H1 (cell line): Measurements from ENCODE around the gene RNGTT. TPM values are rescaled to one million over a fixed set of nuclear protein-coding genes. Genes with fewer than 3 reads are reported as not detected.
A peak's percentile ranks its signal among the peaks of the same experiment; 100 is the strongest.

Experiments
- CTCF ChIA-PET: fragments of 300-600 bp; sonication (Branson Sonifier 250); formaldehyde crosslinking; loops from one replicate; lab custom pipeline; 2021; ENCODE audit not compliant: partially characterized antibody; lab: Charles Lee
- POLR2A ChIA-PET: fragments of 300-600 bp; sonication (Branson Sonifier 250); formaldehyde crosslinking; loops from one replicate; lab custom pipeline; 2021; ENCODE audit warnings: inconsistent platforms; ENCODE audit not compliant: partially characterized antibody; lab: Charles Lee
- DNase-seq, 2 experiments: peaks; one replicate each; pipeline versions ENCODE4 v3.0.0 to v3.0.0-alpha.2; 2010 to 2022; ENCODE audit warnings: low spot score in 2 of 2, low read depth in 1 of 2, mixed read lengths in 1 of 2
- FAIRE-seq: peaks from 2 replicates; lab custom pipeline; 2011; peaks lifted over from hg19 to GRCh38; lab: Jason Lieb, UNC
- H2AFZ ChIP-seq: 2 replicates; pipeline ENCODE4 v1.8.1; 2012; ENCODE audit warnings: low read length, inconsistent platforms
- H2AK5ac ChIP-seq: 2 replicates; pipeline ENCODE4 v1.6.1; 2013; ENCODE audit warnings: low read depth, low read length
- H2BK120ac ChIP-seq: replicated peaks from 2 replicates; pipeline ENCODE3; 2013; ENCODE audit warnings: low read depth, low read length, inconsistent platforms
- H2BK12ac ChIP-seq: 2 replicates; pipeline ENCODE4 v1.6.1; 2013; ENCODE audit warnings: low read depth, low read length
- H2BK15ac ChIP-seq: 2 replicates; pipeline ENCODE4 v1.6.1; 2013; ENCODE audit warnings: low read length
- H2BK20ac ChIP-seq: 2 replicates; pipeline ENCODE4 v1.6.1; 2013; ENCODE audit warnings: low read length
- H2BK5ac ChIP-seq: 2 replicates; pipeline ENCODE4 v1.6.1; 2013; ENCODE audit warnings: low read depth, low read length
- H3K14ac ChIP-seq: 2 replicates; pipeline ENCODE4 v1.6.1; 2013; ENCODE audit warnings: inconsistent platforms; ENCODE audit not compliant: insufficient read length
- H3K18ac ChIP-seq: 2 replicates; pipeline ENCODE4 v1.6.1; 2013; ENCODE audit warnings: low read length; ENCODE audit errors: extremely low read depth
- H3K23ac ChIP-seq: 2 replicates; pipeline ENCODE4 v1.6.1; 2013; ENCODE audit warnings: inconsistent platforms; ENCODE audit not compliant: insufficient read length
- H3K23me2 ChIP-seq: 2 replicates; pipeline ENCODE4 v1.6.1; 2013; ENCODE audit warnings: low read depth, low read length
- H3K27ac ChIP-seq: 2 replicates; pipeline ENCODE4 v1.6.1; 2011; ENCODE audit warnings: low read depth, low read length, inconsistent platforms
- H3K27me3 ChIP-seq, 4 experiments: replicated peaks in 1 of 4; 1 replicate in 1 of 4; 2 replicates in 3 of 4; pipeline versions ENCODE4 v1.6.1 to v1.8.1; 2011 to 2013; ENCODE audit warnings: low read length in 3 of 4, mild to moderate bottlenecking in 3 of 4, inconsistent platforms in 2 of 4, mixed read lengths in 2 of 4, moderate library complexity in 1 of 4; ENCODE audit not compliant: control insufficient read depth in 3 of 4, insufficient read depth in 3 of 4; ENCODE audit errors: extremely low read depth in 1 of 4
- H3K36me3 ChIP-seq, 4 experiments: 2 replicates each; pipeline versions ENCODE4 v1.6.1 to v1.8.1; 2011 to 2013; ENCODE audit warnings: mild to moderate bottlenecking in 4 of 4, low read length in 3 of 4, moderate library complexity in 2 of 4, control low read depth in 1 of 4, inconsistent platforms in 1 of 4; ENCODE audit not compliant: insufficient read depth in 4 of 4, control insufficient read depth in 2 of 4
- H3K4ac ChIP-seq: replicated peaks from 2 replicates; pipeline ENCODE3; 2013; ENCODE audit warnings: low read length, low read depth, mixed read lengths, inconsistent platforms; ENCODE audit not compliant: insufficient read length
- H3K4me1 ChIP-seq, 4 experiments: replicated peaks in 1 of 4; 1 replicate in 1 of 4; 2 replicates in 3 of 4; pipeline versions ENCODE4 v1.6.1 to v1.8.1; 2011 to 2013; ENCODE audit warnings: low read length in 3 of 4, inconsistent platforms in 2 of 4, mixed read lengths in 1 of 4; ENCODE audit not compliant: insufficient read depth in 4 of 4, control insufficient read depth in 3 of 4
- H3K4me2 ChIP-seq, 2 experiments: 2 replicates each; pipeline versions ENCODE4 v1.6.1 to v1.8.1; 2011 to 2013; ENCODE audit warnings: low read depth in 2 of 2, low read length in 2 of 2, control low read depth in 1 of 2, inconsistent platforms in 1 of 2, mild to moderate bottlenecking in 1 of 2; ENCODE audit not compliant: insufficient read depth in 1 of 2
- H3K4me3 ChIP-seq, 4 experiments: fragments of 200-600, 300-600 bp in 1 of 4; sonication (generic), shearing (Covaris generic), sonication (Bioruptor Twin) in 1 of 4; 2 replicates each; pipeline versions ENCODE4 v1.5.1 to v1.8.1; 2011 to 2016; ENCODE audit warnings: low read length in 4 of 4, low read depth in 3 of 4, control low read depth in 2 of 4, inconsistent platforms in 2 of 4, mild to moderate bottlenecking in 2 of 4, mixed read lengths in 1 of 4, moderate library complexity in 1 of 4; ENCODE audit not compliant: insufficient read depth in 2 of 4; ENCODE audit errors: extremely low read depth in 1 of 4
- H3K56ac ChIP-seq: replicated peaks from 2 replicates; pipeline ENCODE3; 2013; ENCODE audit warnings: low read depth, mild to moderate bottlenecking, mixed read lengths, low read length, inconsistent platforms; ENCODE audit not compliant: insufficient read length
- H3K79me1 ChIP-seq: 2 replicates; pipeline ENCODE4 v1.6.1; 2013; ENCODE audit warnings: low read depth, low read length, control low read depth
- H3K79me2 ChIP-seq, 2 experiments: 2 replicates each; pipeline versions ENCODE4 v1.6.1 to v1.8.1; 2012 to 2013; ENCODE audit warnings: low read length in 2 of 2, mild to moderate bottlenecking in 2 of 2, inconsistent platforms in 1 of 2; ENCODE audit not compliant: insufficient read depth in 2 of 2, control insufficient read depth in 1 of 2
- H3K9ac ChIP-seq, 4 experiments: replicated peaks in 1 of 4; 1 replicate in 1 of 4; 2 replicates in 3 of 4; pipeline versions ENCODE4 v1.6.1 to v1.8.1; 2011 to 2013; ENCODE audit warnings: low read depth in 3 of 4, low read length in 3 of 4, control low read depth in 2 of 4, mild to moderate bottlenecking in 2 of 4, moderate library complexity in 2 of 4, inconsistent platforms in 1 of 4; ENCODE audit errors: extremely low read depth in 1 of 4
- H3K9me3 ChIP-seq, 2 experiments: 2 replicates each; pipeline versions ENCODE4 v1.6.1 to v1.8.1; 2012 to 2013; ENCODE audit warnings: mild to moderate bottlenecking in 2 of 2, moderate library complexity in 2 of 2, control low read depth in 1 of 2, inconsistent platforms in 1 of 2, low read depth in 1 of 2, low read length in 1 of 2, mixed read lengths in 1 of 2; ENCODE audit not compliant: insufficient read depth in 2 of 2
- H4K20me1 ChIP-seq, 2 experiments: replicated peaks in 1 of 2; 2 replicates each; pipeline versions ENCODE3 to v1.8.1; 2011 to 2013; ENCODE audit warnings: inconsistent platforms in 2 of 2, low read length in 2 of 2, mild to moderate bottlenecking in 1 of 2; ENCODE audit not compliant: insufficient read depth in 2 of 2, control insufficient read depth in 1 of 2
- H4K5ac ChIP-seq: 2 replicates; pipeline ENCODE4 v1.6.1; 2013; ENCODE audit warnings: low read length, low read depth, mixed read lengths, inconsistent platforms; ENCODE audit not compliant: insufficient read length
- H4K8ac ChIP-seq: 2 replicates; pipeline ENCODE4 v1.8.0; 2013; ENCODE audit warnings: mild to moderate bottlenecking, moderate library complexity, low read length, inconsistent platforms; ENCODE audit not compliant: insufficient read depth; ENCODE audit errors: extremely low read depth
- H4K91ac ChIP-seq: replicated peaks from 2 replicates; pipeline ENCODE3; 2013; ENCODE audit warnings: low read length, mixed read lengths, inconsistent platforms; ENCODE audit not compliant: insufficient read length
- CEBPB ChIP-seq: IDR thresholded peaks from 2 replicates; pipeline ENCODE4 v1.6.1; 2012; ENCODE audit warnings: low read depth, low read length
- RAD21 ChIP-seq, 2 experiments: IDR thresholded peaks in 1 of 2; conservative IDR thresholded peaks in 1 of 2; 2 replicates each; pipeline ENCODE4 v1.6.1; 2011; ENCODE audit warnings: low read depth in 2 of 2, low read length in 2 of 2, improper control_type of control experiment in 1 of 2, inconsistent platforms in 1 of 2, mild to moderate bottlenecking in 1 of 2, moderate library complexity in 1 of 2
- SAP30 ChIP-seq: fragments of 300-600 bp; sonication (generic); IDR thresholded peaks from 2 replicates; pipeline ENCODE4 v1.7.1; 2012; ENCODE audit warnings: low read length, moderate library complexity, mild to moderate bottlenecking, inconsistent platforms; ENCODE audit not compliant: insufficient read depth, insufficient replicate concordance
- WGBS, 2 experiments: shearing (Covaris generic) in 1 of 2; methylation state at CpG; one replicate each; pipeline versions ENCODE4 v1.1.6 to v1.1.7; 2013 to 2015; ENCODE audit warnings: low lambda C conversion rate in 2 of 2, mixed read lengths in 2 of 2, inconsistent platforms in 1 of 2, low coverage in 1 of 2, missing lambda C conversion rate in 1 of 2; ENCODE audit not compliant: insufficient replicate concordance in 2 of 2, insufficient coverage in 1 of 2, insufficient read length in 1 of 2; ENCODE audit errors: extremely low coverage in 1 of 2, missing lambda C conversion rate in 1 of 2; 5-methylcytosine and 5-hydroxymethylcytosine counted together
- polyA plus RNA-seq, 7 experiments: library from polyadenylated mRNA; depleted of rRNA in 3 of 7; stranded (reverse) in 5 of 7; unstranded in 2 of 7; fragments of >200 nt in 5 of 7; fragments of 200-250 nt in 2 of 7; gene quantifications; 1 replicate in 5 of 7; 2 replicates in 1 of 7; 4 replicates in 1 of 7; pipeline versions ENCODE4 v1.2.1 to v1.2.3, GENCODE V29; 2011 to 2013; ENCODE audit warnings: missing spikeins in 2 of 7, mixed read lengths in 2 of 7
- total RNA-seq: library from RNA; stranded (reverse); fragmentation: NEBNext Ultra II Directional; extraction: Animal tissue kit (Norgen Biotek cat#: 25700); gene quantifications from 2 replicates; pipeline ENCODE4 v1.2.1, GENCODE V29; 2021

The RNGTT gene
- total and polyA plus RNA-seq, 2 of the 8 experiments (the other 6 are each of a cell fraction or from before 2014, with no cell fraction given), result 3.6 to 21.2 TPM

DNA sequence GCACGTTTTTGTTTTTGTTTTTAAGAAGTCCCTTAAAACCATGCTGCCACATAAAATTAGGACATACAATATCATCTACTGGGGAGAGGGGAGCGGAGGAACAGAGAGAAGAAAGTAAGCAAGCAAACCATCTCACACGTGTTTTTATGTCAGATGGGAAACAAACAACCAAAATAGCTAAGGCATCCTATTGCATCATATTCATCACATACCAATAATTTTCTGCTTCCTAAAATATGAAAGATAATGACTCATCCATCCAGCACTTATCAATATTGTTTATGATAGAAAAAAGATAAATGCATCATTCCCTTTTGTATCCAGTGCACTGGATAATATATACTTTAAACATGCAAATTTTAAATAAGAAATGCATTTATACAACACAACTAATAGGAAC lies 329.6 kb downstream of the RNGTT start:
- no peak for FAIRE-seq
- POLR2A ChIA-PET, result no interaction called here
- no peak for TF ChIP-seq SAP30
- TF ChIP-seq RAD21 (IDR thresholded peaks at IDR 0.05 in 1 of 2, conservative IDR thresholded peaks at IDR 0.05 in 1 of 2; ENCODE audit: low read depth in 2 of 2, low read length in 2 of 2), result no peak
- peak; percentile 23; the same call in 1 of the 2 replicates for TF ChIP-seq CEBPB

More for the DNA sequence above, 329.6 kb downstream of the RNGTT start:
- Histone ChIP-seq H3K9ac (no peak overlapping the region), H3K79me1 (no peaks in the 10 kb centered on the region), H4K8ac (no peak overlapping the region), H3K23me2 (no peaks in the 10 kb centered on the region), H3K36me3 (no peaks in the 10 kb centered on the region), H3K27ac (no peak overlapping the region), H2BK20ac (no peak overlapping the region), H2AK5ac (no peak overlapping the region), H2BK12ac (no peak overlapping the region), H4K5ac (no peak overlapping the region), H3K4me2 (no peak overlapping the region), H3K14ac (no peak overlapping the region), H2BK120ac (no peak overlapping the region), H3K56ac (no peak overlapping the region), H2AFZ (no peak overlapping the region), H3K18ac (no peak overlapping the region), H3K23ac (no peak overlapping the region), H3K79me2 (no peaks in the 10 kb centered on the region), H3K4ac (no peak overlapping the region), H3K27me3 (no peaks in the 10 kb centered on the region), H4K91ac (no peak overlapping the region), H2BK5ac (no peak overlapping the region), H2BK15ac (no peak overlapping the region), H3K4me3 (no peak overlapping the region), H4K20me1 (no peaks in the 10 kb centered on the region), H3K4me1 (peaks cover 0 to 6% (median 3%) of the 10 kb centered on the region in 4 experiments; a peak in 2 of 7 replicates), H3K9me3 (no peaks in the 10 kb centered on the region)
- 74% methylated on average over 3 of the region's 3 CpGs; no CpG with 5 or more reads in 1 of the 2 experiments for WGBS, 2 experiments
- DNase-seq, result no peak
- CTCF ChIA-PET, result no interaction called here
